Parathyroid adenoma (tissue), 2 donors: ENCODE data around the gene PTPRD.

Experiments
- H2AFZ ChIP-seq: fragments of 300-600 bp; sonication (generic); one replicate; pipeline ENCODE4 v1.7.0; 2017; ENCODE audit warnings: antibody characterized with exemption, mild to moderate bottlenecking
- H3K27ac ChIP-seq: fragments of 300-600 bp; sonication (generic); one replicate; pipeline ENCODE4 v1.7.0; 2017
- H3K27me3 ChIP-seq: fragments of 300-600 bp; sonication (generic); one replicate; pipeline ENCODE4 v1.7.0; 2017; ENCODE audit warnings: low read length; ENCODE audit not compliant: control insufficient read depth, insufficient read depth
- H3K36me3 ChIP-seq: fragments of 300-600 bp; sonication (generic); one replicate; pipeline ENCODE4 v1.7.0; 2017; ENCODE audit warnings: low read length; ENCODE audit not compliant: control insufficient read depth, insufficient read depth
- H3K4me1 ChIP-seq: fragments of 300-600 bp; sonication (generic); one replicate; pipeline ENCODE4 v1.7.0; 2017; ENCODE audit warnings: control low read depth
- H3K4me2 ChIP-seq: fragments of 300-600 bp; sonication (generic); one replicate; pipeline ENCODE4 v1.7.0; 2017; ENCODE audit warnings: low read length
- H3K4me3 ChIP-seq: fragments of 300-600 bp; sonication (generic); one replicate; pipeline ENCODE4 v1.7.0; 2017; ENCODE audit warnings: low read depth, low read length
- H3K79me2 ChIP-seq: fragments of 300-600 bp; sonication (generic); one replicate; pipeline ENCODE4 v1.7.0; 2017; ENCODE audit warnings: control low read depth
- H3K9ac ChIP-seq: fragments of 300-600 bp; sonication (generic); one replicate; pipeline ENCODE4 v1.7.0; 2017; ENCODE audit warnings: mild to moderate bottlenecking
- H3K9me3 ChIP-seq: fragments of 300-600 bp; sonication (generic); one replicate; pipeline ENCODE4 v1.7.0; 2017; ENCODE audit warnings: low read length; ENCODE audit not compliant: control insufficient read depth
- TF ChIP-seq, protein P1 (sequence below): fragments of 300-600 bp; sonication (generic); IDR thresholded peaks from one replicate; pipeline ENCODE4 v1.7.0; 2017; ENCODE audit warnings: antibody characterized with exemption, mild to moderate bottlenecking
- donor health status: primary hyperparathyroidism.

The PTPRD gene

DNA sequence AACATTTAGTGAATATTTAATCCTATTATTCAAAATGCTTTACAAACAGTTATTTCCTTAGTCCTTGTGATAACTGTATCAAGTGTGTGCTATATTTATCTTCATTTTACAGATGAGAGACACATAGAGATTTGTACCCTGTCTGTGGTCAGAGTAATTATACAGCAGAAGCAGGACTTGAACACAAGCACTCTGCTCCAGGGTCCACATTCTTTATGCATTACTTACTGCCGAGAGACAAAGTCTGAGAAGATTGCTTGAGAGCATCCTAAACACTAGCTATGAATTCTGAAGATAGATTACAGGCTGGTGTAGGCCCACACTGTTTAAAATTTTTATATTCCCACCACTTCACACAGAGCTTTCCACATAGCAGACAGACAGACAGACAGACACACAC lies 1887.2 kb downstream of the PTPRD start:
- Histone ChIP-seq H3K36me3 (no peaks in the 10 kb centered on the region), H3K27ac (no peak overlapping the region), H2AFZ (no peak overlapping the region), H3K9me3 (no peaks in the 10 kb centered on the region), H3K4me3 (no peak overlapping the region), H3K79me2 (no peaks in the 10 kb centered on the region), H3K4me2 (no peak overlapping the region), H3K4me1 (no peaks in the 10 kb centered on the region), H3K27me3 (no peaks in the 10 kb centered on the region), H3K9ac (no peak overlapping the region)
- TF ChIP-seq, protein P1, sequence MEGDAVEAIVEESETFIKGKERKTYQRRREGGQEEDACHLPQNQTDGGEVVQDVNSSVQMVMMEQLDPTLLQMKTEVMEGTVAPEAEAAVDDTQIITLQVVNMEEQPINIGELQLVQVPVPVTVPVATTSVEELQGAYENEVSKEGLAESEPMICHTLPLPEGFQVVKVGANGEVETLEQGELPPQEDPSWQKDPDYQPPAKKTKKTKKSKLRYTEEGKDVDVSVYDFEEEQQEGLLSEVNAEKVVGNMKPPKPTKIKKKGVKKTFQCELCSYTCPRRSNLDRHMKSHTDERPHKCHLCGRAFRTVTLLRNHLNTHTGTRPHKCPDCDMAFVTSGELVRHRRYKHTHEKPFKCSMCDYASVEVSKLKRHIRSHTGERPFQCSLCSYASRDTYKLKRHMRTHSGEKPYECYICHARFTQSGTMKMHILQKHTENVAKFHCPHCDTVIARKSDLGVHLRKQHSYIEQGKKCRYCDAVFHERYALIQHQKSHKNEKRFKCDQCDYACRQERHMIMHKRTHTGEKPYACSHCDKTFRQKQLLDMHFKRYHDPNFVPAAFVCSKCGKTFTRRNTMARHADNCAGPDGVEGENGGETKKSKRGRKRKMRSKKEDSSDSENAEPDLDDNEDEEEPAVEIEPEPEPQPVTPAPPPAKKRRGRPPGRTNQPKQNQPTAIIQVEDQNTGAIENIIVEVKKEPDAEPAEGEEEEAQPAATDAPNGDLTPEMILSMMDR, result no peak

- Histone ChIP-seq H3K4me1 (no peaks in the 10 kb centered on the region), H3K4me3 (no peak overlapping the region), H3K36me3 (no peaks in the 10 kb centered on the region), H2AFZ (no peak overlapping the region), H3K4me2 (no peak overlapping the region), H3K27me3 (no peaks in the 10 kb centered on the region), H3K9ac (no peak overlapping the region), H3K9me3 (no peaks in the 10 kb centered on the region), H3K79me2 (no peaks in the 10 kb centered on the region), H3K27ac (no peak overlapping the region)
- TF ChIP-seq, protein P1, result no peak
Observed at GRCh38 chr9:8724284-8725018, 1888.4 kb downstream of the PTPRD start.

GRCh38 chr9:8723195-8723594 lies 1889.6 kb downstream of the PTPRD start:
- no peaks in the 10 kb centered on the region for H3K4me1 ChIP-seq
- no peak overlapping the region for H3K27ac ChIP-seq
- no peak overlapping the region for H2AFZ ChIP-seq
- H3K4me2 ChIP-seq, result no peak overlapping the region
- no peaks in the 10 kb centered on the region for H3K36me3 ChIP-seq
- TF ChIP-seq, protein P1, result no peak
- no peaks in the 10 kb centered on the region for H3K9me3 ChIP-seq
- H3K79me2 ChIP-seq, result no peaks in the 10 kb centered on the region
- H3K9ac ChIP-seq, result no peak overlapping the region
- no peaks in the 10 kb centered on the region for H3K27me3 ChIP-seq
- no peak overlapping the region for H3K4me3 ChIP-seq

DNA sequence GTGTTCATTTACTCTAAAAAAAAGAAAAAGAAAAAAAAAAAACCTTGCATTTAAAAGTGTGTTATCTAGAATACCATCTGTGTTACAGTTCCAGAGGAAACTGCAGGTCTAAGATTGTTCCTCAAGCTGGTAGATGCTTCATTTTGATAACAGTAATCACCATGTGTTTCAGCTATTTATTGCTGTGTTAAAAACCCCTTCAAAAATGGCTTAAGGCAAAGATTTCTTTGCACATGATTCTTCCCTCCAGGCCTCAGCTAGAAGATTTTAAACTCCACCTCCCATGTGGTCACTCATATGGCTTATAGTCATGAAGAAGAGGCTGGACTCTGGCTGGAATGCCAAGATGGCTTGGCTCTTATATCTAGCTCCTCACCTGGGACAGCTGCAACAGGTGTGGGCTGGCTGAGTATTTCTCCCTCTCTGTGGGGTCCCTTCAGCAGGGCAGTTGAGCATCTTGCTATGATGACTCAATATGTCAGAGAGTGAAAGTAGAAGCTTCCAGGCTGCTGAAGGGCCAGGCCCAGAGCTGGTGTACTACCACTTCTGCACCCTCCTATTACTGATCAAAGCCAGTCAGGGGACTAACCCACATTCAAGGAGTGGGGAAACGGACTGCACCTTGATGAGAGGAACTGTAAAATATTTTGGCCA lies 1892.8 kb downstream of the PTPRD start:
- H3K4me3 ChIP-seq, result no peak overlapping the region
- TF ChIP-seq, protein P1, result no peak
- no peak overlapping the region for H3K4me2 ChIP-seq
- H3K9me3 ChIP-seq, result no peaks in the 10 kb centered on the region
- H3K4me1 ChIP-seq, result no peaks in the 10 kb centered on the region
- H3K9ac ChIP-seq, result no peak overlapping the region
- H3K79me2 ChIP-seq, result no peaks in the 10 kb centered on the region
- no peak overlapping the region for H3K27ac ChIP-seq
- no peaks in the 10 kb centered on the region for H3K36me3 ChIP-seq
- no peaks in the 10 kb centered on the region for H3K27me3 ChIP-seq
- no peak overlapping the region for H2AFZ ChIP-seq
